Measurements from ENCODE around the gene PRKCQ.
"Not testable (repeated sequence)": the region's sequence is repeated elsewhere in the genome, so short reads cannot be mapped to it uniquely, and the experiment has no call there.

PRKCQ gene

GRCh38 chr10:6445671-6446316 lies 134.3 kb downstream of the PRKCQ start:
- DNase-seq: peak; percentile 58

- not testable (repeated sequence) for DNase-seq
These were observed 140.2 kb downstream of the PRKCQ start for GRCh38 chr10:6439875-6440274.

GRCh38 chr10:6431861-6432260 lies 148.2 kb downstream of the PRKCQ start:
- DNase-seq: no peak

- DNase-seq: no peak
These were observed 148.9 kb downstream of the PRKCQ start for GRCh38 chr10:6431186-6431585.

GRCh38 chr10:6430423-6430980 lies 149.6 kb downstream of the PRKCQ start:
- DNase-seq: no peak

- no peak for DNase-seq
These were observed 152.6 kb downstream of the PRKCQ start for GRCh38 chr10:6427357-6427959.

- DNase-seq: no peak
These were observed 153.8 kb downstream of the PRKCQ start for GRCh38 chr10:6426317-6426716.

GRCh38 chr10:6423413-6424170 lies 156.5 kb downstream of the PRKCQ start:
- no peak for DNase-seq

- DNase-seq: no peak
These were observed 157.1 kb downstream of the PRKCQ start for GRCh38 chr10:6423004-6423403.

GRCh38 chr10:6418613-6419216 lies 161.4 kb downstream of the PRKCQ start:
- no peak for DNase-seq

GRCh38 chr10:6418167-6418566 lies 161.9 kb downstream of the PRKCQ start:
- DNase-seq: no peak

- DNase-seq: peak; percentile 70
These were observed 163.1 kb downstream of the PRKCQ start for GRCh38 chr10:6416892-6417512.

- DNase-seq: peak; percentile 37
These were observed 168.6 kb downstream of the PRKCQ start for GRCh38 chr10:6411436-6411835.

GRCh38 chr10:6410830-6411229 lies 169.2 kb downstream of the PRKCQ start:
- no peak for DNase-seq

- peak; percentile 77 for DNase-seq
These were observed 170.0 kb downstream of the PRKCQ start for GRCh38 chr10:6409971-6410643.

- DNase-seq: no peak
These were observed 171.3 kb downstream of the PRKCQ start for GRCh38 chr10:6408799-6409198.

- no peak for DNase-seq
These were observed 172.9 kb downstream of the PRKCQ start for GRCh38 chr10:6407034-6407721.

- DNase-seq: peak; percentile 42
These were observed 173.6 kb downstream of the PRKCQ start for GRCh38 chr10:6406220-6407033.

GRCh38 chr10:6405713-6406112 lies 174.4 kb downstream of the PRKCQ start:
- DNase-seq: no peak

Measured in suppressor macrophage treated with lipopolysaccharide for 4 hours (primary cell).